Brain microvascular endothelial cell (primary cell): ENCODE measurements around the gene GAR1.
"Not testable (repeated sequence)": the region's sequence is repeated elsewhere in the genome, so short reads cannot be mapped to it uniquely, and the experiment has no call there.

Source experiments
- DNase-seq: peaks from one replicate; pipeline ENCODE4 v3.0.0-alpha.2; 2020
- H3K27ac ChIP-seq: fragments of 250-450 bp; sonication (Bioruptor Pico); 2 replicates; pipeline ENCODE4 v1.5.1; 2020; ENCODE audit warnings: mild to moderate bottlenecking, moderate library complexity
- H3K27me3 ChIP-seq: fragments of 250-450 bp; sonication (Bioruptor Pico); replicated peaks from 2 replicates; pipeline ENCODE4 v1.5.1; 2020; ENCODE audit warnings: mild to moderate bottlenecking
- H3K36me3 ChIP-seq: fragments of 250-450 bp; sonication (Bioruptor Pico); replicated peaks from 2 replicates; pipeline ENCODE4 v1.5.1; 2020; ENCODE audit warnings: mild to moderate bottlenecking
- H3K4me3 ChIP-seq: 2 replicates; pipeline ENCODE4 v1.5.1; 2011; ENCODE audit warnings: low read depth, mild to moderate bottlenecking, control low read depth, low read length, moderate library complexity
- in situ Hi-C: cut with HindIII; loops from 2 replicates; pipeline ENCODE4 v1.10.0; 2017; ENCODE audit warnings: low sequenced_read_pairs, low pct_ligation_motif_present
- TF ChIP-seq, protein P1 (sequence below): IDR thresholded peaks from 2 replicates; pipeline ENCODE4 v1.5.1; 2011; ENCODE audit warnings: low read depth, mild to moderate bottlenecking, moderate library complexity, low read length, control low read depth, inconsistent platforms; ENCODE audit errors: missing control alignments

GAR1 gene

DNA sequence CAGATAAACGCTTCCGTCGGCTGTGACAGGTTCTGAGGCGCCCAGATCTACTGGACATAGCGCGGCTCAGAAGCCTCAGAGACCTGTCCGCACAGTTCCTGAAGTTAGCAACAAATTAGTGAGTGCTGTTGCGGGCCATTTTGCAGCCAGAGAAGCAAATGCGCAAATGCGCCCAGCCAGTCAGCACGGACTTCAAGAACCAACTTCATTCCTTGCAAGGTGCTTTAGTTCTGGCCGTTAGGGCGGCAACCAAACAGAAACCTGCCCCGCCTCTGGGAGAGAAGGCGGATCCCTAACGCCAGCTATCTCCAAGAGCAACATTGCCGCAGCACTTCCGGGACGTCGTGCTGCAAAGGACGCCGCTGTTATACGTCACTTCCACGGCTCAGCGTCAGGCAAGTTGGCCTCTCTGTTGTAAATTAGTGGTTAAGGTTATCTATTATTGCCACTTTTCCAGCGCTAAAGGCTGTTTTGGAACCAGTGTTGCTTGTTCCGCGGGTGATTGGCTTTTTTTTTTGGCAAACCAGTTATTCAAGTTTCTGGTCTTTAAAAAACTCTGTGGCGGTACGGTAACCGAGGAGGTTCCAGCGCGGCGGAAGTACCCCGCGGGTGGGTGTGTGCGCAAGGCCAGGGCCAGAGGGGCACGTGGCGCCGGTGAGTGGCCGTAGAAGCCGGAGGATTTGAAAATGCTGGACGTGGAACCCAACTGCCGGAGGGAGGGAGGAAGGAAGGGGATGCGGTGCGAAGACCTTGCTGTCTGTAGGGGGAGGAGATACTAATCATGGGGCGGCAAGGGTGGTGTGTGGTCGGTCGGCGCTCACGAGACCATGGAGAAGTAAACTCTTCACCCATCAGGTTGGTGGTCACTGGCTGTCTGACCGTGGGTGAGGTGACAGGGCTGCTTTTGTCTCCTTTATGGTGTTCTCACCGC, at the start of gene GAR1:
Gene GAR1 (plus strand): TSS at position 612 of the 931 bp plus-strand sequence. CDS start 403 bp downstream, outside the sequence.
- Histone ChIP-seq H3K27me3 (no peaks in the 10 kb centered on the region), H3K4me3 (peak within 1 kb of the TSS; percentile 96), H3K36me3 (peaks cover 10% of the 10 kb centered on the region), H3K27ac (peak within 1 kb of the TSS; percentile 86)
- in situ Hi-C loops = no loop called here
- peak; percentile 91 for DNase-seq
- TF ChIP-seq, protein P1, sequence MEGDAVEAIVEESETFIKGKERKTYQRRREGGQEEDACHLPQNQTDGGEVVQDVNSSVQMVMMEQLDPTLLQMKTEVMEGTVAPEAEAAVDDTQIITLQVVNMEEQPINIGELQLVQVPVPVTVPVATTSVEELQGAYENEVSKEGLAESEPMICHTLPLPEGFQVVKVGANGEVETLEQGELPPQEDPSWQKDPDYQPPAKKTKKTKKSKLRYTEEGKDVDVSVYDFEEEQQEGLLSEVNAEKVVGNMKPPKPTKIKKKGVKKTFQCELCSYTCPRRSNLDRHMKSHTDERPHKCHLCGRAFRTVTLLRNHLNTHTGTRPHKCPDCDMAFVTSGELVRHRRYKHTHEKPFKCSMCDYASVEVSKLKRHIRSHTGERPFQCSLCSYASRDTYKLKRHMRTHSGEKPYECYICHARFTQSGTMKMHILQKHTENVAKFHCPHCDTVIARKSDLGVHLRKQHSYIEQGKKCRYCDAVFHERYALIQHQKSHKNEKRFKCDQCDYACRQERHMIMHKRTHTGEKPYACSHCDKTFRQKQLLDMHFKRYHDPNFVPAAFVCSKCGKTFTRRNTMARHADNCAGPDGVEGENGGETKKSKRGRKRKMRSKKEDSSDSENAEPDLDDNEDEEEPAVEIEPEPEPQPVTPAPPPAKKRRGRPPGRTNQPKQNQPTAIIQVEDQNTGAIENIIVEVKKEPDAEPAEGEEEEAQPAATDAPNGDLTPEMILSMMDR = no peak

DNA sequence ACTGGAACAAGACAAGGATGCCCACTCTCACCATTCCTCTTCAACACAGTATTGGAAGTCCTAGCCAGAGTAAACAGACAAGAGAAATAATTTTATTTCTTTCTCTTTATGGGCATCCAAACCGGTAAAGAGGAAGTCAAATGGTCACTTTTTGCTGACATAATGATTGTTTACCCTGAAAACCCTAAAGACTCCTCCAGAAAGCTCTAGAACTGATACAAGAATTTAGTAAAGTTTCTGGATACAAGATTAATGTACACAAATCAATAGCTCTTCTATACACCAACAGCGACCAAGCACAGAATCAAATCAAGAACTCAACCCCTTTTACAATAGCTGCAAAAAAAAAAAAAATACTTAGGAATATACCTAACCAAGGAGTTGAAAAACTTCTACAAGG, 33.5 kb upstream of the GAR1 start:
- H3K36me3 ChIP-seq, DNase-seq: not testable (repeated sequence)

DNA sequence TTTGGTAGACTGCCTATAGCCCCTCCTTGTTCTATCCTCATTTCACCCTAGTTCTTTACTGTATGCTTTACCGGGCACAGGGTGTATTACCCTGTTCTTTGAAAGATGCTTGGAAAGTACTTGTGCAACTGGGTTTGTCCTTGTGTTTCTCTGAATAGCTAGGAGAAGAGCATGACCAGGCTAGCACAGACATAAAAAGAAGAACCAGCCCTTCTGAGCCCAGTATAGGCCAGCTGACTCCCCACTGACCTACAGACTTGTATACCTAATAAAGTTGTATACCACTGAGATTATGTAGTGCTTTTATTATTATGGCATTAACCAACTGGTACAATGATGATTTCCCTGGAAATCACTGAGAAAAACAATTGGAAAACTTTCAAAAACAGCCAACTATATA, 28.7 kb upstream of the GAR1 start:
- in situ Hi-C loops = no loop called here
- Histone ChIP-seq H3K4me3 (no peak overlapping the region), H3K27me3 (no peaks in the 10 kb centered on the region), H3K36me3 (no peaks in the 10 kb centered on the region), H3K27ac (no peak overlapping the region)
- TF ChIP-seq, protein P1 = no peak
- DNase-seq = no peak

More for the DNA sequence above, 33.5 kb upstream of the GAR1 start:
- H3K27me3 ChIP-seq, H3K27ac ChIP-seq, in situ Hi-C loops, H3K4me3 ChIP-seq: not testable (repeated sequence)

DNA sequence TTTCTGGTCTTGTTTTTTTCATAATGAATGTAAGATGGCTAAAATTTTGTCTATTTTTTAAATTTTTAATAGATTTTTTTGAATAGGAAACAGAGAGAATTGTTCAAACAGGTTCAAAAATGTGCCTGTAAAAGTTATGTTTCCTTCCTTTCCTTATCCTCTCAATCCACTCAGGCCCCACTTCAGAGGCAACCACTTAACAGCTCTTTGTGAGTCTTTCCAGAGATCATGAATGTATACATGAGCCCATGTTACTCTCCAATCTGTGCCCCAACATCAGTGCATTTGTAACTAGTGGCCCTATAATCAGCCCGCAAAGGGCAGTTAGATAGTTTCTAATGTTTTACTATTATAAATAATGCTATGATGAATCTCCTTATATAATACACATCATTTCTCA, 27.8 kb upstream of the GAR1 start:
- H3K36me3 ChIP-seq = no peaks in the 10 kb centered on the region
- no peak overlapping the region for H3K27ac ChIP-seq
- DNase-seq = no peak
- H3K4me3 ChIP-seq = no peak overlapping the region
- in situ Hi-C loops = no loop called here
- TF ChIP-seq, protein P1 = no peak
- H3K27me3 ChIP-seq = no peaks in the 10 kb centered on the region

DNA sequence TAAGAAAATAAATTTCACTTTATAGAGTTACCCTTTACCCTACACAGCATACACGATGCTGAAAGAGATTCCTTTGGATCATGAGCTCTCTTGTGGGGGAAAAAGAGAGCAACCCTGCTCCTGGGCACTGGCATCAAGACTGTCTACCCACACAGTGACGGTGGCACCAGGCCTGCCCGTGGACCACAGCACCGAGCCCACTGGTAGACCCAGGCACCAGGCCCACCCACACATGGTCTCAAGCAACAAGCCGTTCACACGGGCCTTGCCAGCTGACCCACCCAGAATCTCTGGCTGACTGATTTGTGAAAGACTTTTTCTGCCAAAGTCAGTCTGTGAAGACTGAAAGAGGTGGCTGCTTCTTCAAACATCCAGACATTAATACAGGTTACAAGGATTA, 20.5 kb upstream of the GAR1 start:
- no peak overlapping the region for H3K4me3 ChIP-seq
- DNase-seq = no peak
- in situ Hi-C loops = no loop called here
- no peaks in the 10 kb centered on the region for H3K27me3 ChIP-seq
- TF ChIP-seq, protein P1 = no peak
- H3K27ac ChIP-seq = no peak overlapping the region
- H3K36me3 ChIP-seq = no peaks in the 10 kb centered on the region

DNA sequence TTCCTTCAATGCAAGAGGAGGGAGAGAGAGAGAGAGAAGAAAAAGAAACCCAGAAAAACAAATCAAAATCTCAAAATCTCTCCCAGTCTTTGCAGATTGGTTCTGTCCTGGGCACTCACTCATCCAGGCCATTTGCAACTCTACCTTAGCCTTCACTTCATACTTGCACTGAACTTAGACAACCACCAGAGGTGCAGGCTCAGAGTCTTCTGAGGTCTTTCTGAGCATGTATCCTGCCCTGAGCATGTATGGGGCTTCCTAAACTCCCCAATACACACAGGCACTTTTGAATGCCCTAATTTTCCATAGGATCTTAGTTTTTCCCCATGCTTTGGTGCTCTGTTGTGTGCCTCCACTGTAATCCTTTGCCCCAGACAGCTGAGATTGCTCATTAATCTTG, 16.7 kb upstream of the GAR1 start:
- H3K27me3 ChIP-seq = no peaks in the 10 kb centered on the region
- no peak overlapping the region for H3K27ac ChIP-seq

More for the DNA sequence above, 16.7 kb upstream of the GAR1 start:
- in situ Hi-C loops = no loop called here
- DNase-seq = no peak
- no peaks in the 10 kb centered on the region for H3K36me3 ChIP-seq
- TF ChIP-seq, protein P1 = peak; percentile 14
- no peak overlapping the region for H3K4me3 ChIP-seq
